ENCODE data around the gene ZNF516. TPM values are rescaled to one million over a fixed set of nuclear protein-coding genes. Genes with fewer than 3 reads are reported as not detected.

Gene ZNF516
- total and polyA plus RNA-seq, 2 of the 13 experiments (the other 11 are each of a cell fraction or from before 2014, with no cell fraction given), result 16.6 to 18.7 TPM

GRCh38 chr18:76437011-76437410, 58.0 kb downstream of the ZNF516 start:
- FAIRE-seq (no peak), DNase-seq (ENCODE audit: low spot score) (no peak), ATAC-seq (no peak)
- H3K36me3 ChIP-seq (replicated peaks in 1 of 2; ENCODE audit: control insufficient read depth in 1 of 2, insufficient read depth in 2 of 2, low read length in 2 of 2), result peaks cover 26 to 70% of the 10 kb centered on the region in 2 experiments
- no peaks in the 10 kb centered on the region for H3K27me3 ChIP-seq (ENCODE audit: control insufficient read depth in 1 of 2, insufficient read depth in 2 of 2, low read length in 2 of 2)
- peaks cover 57% of the 10 kb centered on the region for H4K20me1 ChIP-seq (ENCODE audit: insufficient read depth, low read length)
- TF ChIP-seq ZNF326 (CRISPR knock-in tag; IDR thresholded peaks at IDR 0.05; ENCODE audit: borderline replicate concordance) (no peak), RBM22 (optimal IDR thresholded peaks at IDR 0.05; ENCODE audit: low read length) (peak; percentile 54), MATR3 (CRISPR knock-in tag; IDR thresholded peaks at IDR 0.05) (no peak)
- POLR2A ChIA-PET, result no interaction called here
- H3K4me2 ChIP-seq (ENCODE audit: low read depth, low read length), result no peak overlapping the region
- H2AFZ ChIP-seq (ENCODE audit: low read length), result no peak overlapping the region
- H3K9ac ChIP-seq (ENCODE audit: insufficient read depth, low read depth, low read length), result no peak overlapping the region
- no peaks in the 10 kb centered on the region for H3K9me3 ChIP-seq (ENCODE audit: low read length)
- intact Hi-C loops (cut with micrococcal nuclease; ENCODE audit: unreplicated experiment), result no loop called here
- in situ Hi-C loops (cut with HindIII; ENCODE audit: extremely low pct_ligation_motif_present, low pct_unique_long_range_greater_than_20kb), result no loop called here
- no peaks in the 10 kb centered on the region for H3K4me1 ChIP-seq (ENCODE audit: insufficient read depth, low read length)
- no TSS peak for BruUV-seq (replicated peaks)
- WGBS (ENCODE audit: low lambda C conversion rate), result 94% methylated on average over 11 of the region's 11 CpGs
- peaks cover 66% of the 10 kb centered on the region for H3K79me2 ChIP-seq (ENCODE audit: insufficient read depth, low read length)
- H3K27ac ChIP-seq (ENCODE audit: extremely low read length, insufficient read depth, low read length), result no peak overlapping the region
- CTCF ChIA-PET (ENCODE audit: low intra/inter-chr PET ratio, low total read pairs), result no interaction called here
- no peak overlapping the region for H3K4me3 ChIP-seq (replicated peaks in 1 of 3; ENCODE audit: insufficient read depth in 1 of 3, low read depth in 2 of 3, low read length in 3 of 3)

- peaks cover 72% of the 10 kb centered on the region for H3K79me2 ChIP-seq (ENCODE audit: insufficient read depth, low read length)
- H3K4me1 ChIP-seq (ENCODE audit: insufficient read depth, low read length), result no peaks in the 10 kb centered on the region
- TF ChIP-seq ARNTL (CRISPR knock-in tag; IDR thresholded peaks at IDR 0.05) (no peak), NR2F6 (IDR thresholded peaks at IDR 0.05) (no peak), NR2F6 (CRISPR knock-in tag; IDR thresholded peaks at IDR 0.05) (no peak)
- H3K27ac ChIP-seq (ENCODE audit: extremely low read length, insufficient read depth, low read length), result no peak overlapping the region
- no peak overlapping the region for H2AFZ ChIP-seq (ENCODE audit: low read length)
- in situ Hi-C loops (cut with HindIII; ENCODE audit: extremely low pct_ligation_motif_present, low pct_unique_long_range_greater_than_20kb), result no loop called here
- H3K36me3 ChIP-seq (replicated peaks in 1 of 2; ENCODE audit: control insufficient read depth in 1 of 2, insufficient read depth in 2 of 2, low read length in 2 of 2), result peaks cover 26 to 68% of the 10 kb centered on the region in 2 experiments
- 98% methylated on average over 16 of the region's 16 CpGs for WGBS (ENCODE audit: low lambda C conversion rate)
- H3K4me2 ChIP-seq (ENCODE audit: low read depth, low read length), result no peak overlapping the region
- no peaks in the 10 kb centered on the region for H3K27me3 ChIP-seq (ENCODE audit: control insufficient read depth in 1 of 2, insufficient read depth in 2 of 2, low read length in 2 of 2)
- no TSS peak for BruUV-seq (replicated peaks)
- H3K9ac ChIP-seq (ENCODE audit: insufficient read depth, low read depth, low read length), result no peak overlapping the region
- H3K9me3 ChIP-seq (ENCODE audit: low read length), result no peaks in the 10 kb centered on the region
- ChIA-PET CTCF (ENCODE audit: low intra/inter-chr PET ratio, low total read pairs) (no interaction called here), POLR2A (no interaction called here)
- no peak for ATAC-seq
- intact Hi-C loops (cut with micrococcal nuclease; ENCODE audit: unreplicated experiment), result no loop called here
- H3K4me3 ChIP-seq (replicated peaks in 1 of 3; ENCODE audit: insufficient read depth in 1 of 3, low read depth in 2 of 3, low read length in 3 of 3), result no peak overlapping the region
- no peak for DNase-seq (ENCODE audit: low spot score)
- no peak for FAIRE-seq
- peaks cover 64% of the 10 kb centered on the region for H4K20me1 ChIP-seq (ENCODE audit: insufficient read depth, low read length)
These were observed 58.7 kb downstream of the ZNF516 start for GRCh38 chr18:76436342-76436741.
